A673 (cell line): ENCODE data around the gene SLC26A11. TPM values are rescaled to one million over a fixed set of nuclear protein-coding genes. Genes with fewer than 3 reads are reported as not detected.

Experiments
- BruUV-seq: library from RNA; stranded (reverse); fragments of 400-500 nt; replicated peaks from 2 replicates; lab custom pipeline; 2021; lab: Mats Ljungman, UMichigan
- CTCF ChIA-PET: fragments of 300-600 bp; sonication (Branson Sonifier 250); formaldehyde crosslinking; loops from one replicate; lab custom pipeline; 2022; ENCODE audit warnings: antibody characterized with exemption; lab: Charles Lee
- POLR2A ChIA-PET: fragments of 300-600 bp; sonication (Branson Sonifier 250); formaldehyde crosslinking; loops from one replicate; lab custom pipeline; 2022; ENCODE audit warnings: antibody characterized with exemption; ENCODE audit not compliant: low non-redundant PET; lab: Charles Lee
- DNase-seq: peaks from one replicate; pipeline ENCODE4 v3.0.0-alpha.2; 2015; ENCODE audit warnings: low spot score
- H3K27ac ChIP-seq: fragments of 200-600 bp; sonication (generic); 2 replicates; pipeline ENCODE4 v1.5.1; 2016; ENCODE audit warnings: mixed run types, low read depth, mild to moderate bottlenecking, mixed read lengths, antibody characterized with exemption, low read length; ENCODE audit not compliant: poor library complexity, severe bottlenecking
- H3K27me3 ChIP-seq: fragments of 200-600 bp; sonication (generic); replicated peaks from 2 replicates; pipeline ENCODE4 v1.6.1; 2017; ENCODE audit warnings: mixed run types, low read depth, mild to moderate bottlenecking, mixed read lengths, antibody characterized with exemption, low read length; ENCODE audit not compliant: insufficient read depth, poor library complexity
- H3K36me3 ChIP-seq: fragments of 200-600 bp; sonication (generic); 2 replicates; pipeline ENCODE4 v1.6.1; 2016; ENCODE audit warnings: mixed run types, mild to moderate bottlenecking, mixed read lengths, antibody characterized with exemption, low read length; ENCODE audit not compliant: insufficient read depth, poor library complexity, severe bottlenecking
- H3K4me1 ChIP-seq: fragments of 200-600 bp; sonication (generic); 2 replicates; pipeline ENCODE4 v1.6.1; 2017; ENCODE audit warnings: mixed run types, mild to moderate bottlenecking, mixed read lengths, antibody characterized with exemption, low read length; ENCODE audit not compliant: insufficient read depth, poor library complexity, severe bottlenecking
- H3K4me3 ChIP-seq: fragments of 200-600 bp; sonication (generic); 2 replicates; pipeline ENCODE4 v1.5.1; 2016; ENCODE audit warnings: low read depth, mixed run types, mild to moderate bottlenecking, mixed read lengths, low read length; ENCODE audit not compliant: poor library complexity, severe bottlenecking
- H3K9me3 ChIP-seq: fragments of 200-600 bp; sonication (generic); 2 replicates; pipeline ENCODE4 v1.6.1; 2016; ENCODE audit warnings: mixed run types, low read depth, mild to moderate bottlenecking, mixed read lengths, antibody characterized with exemption, low read length; ENCODE audit not compliant: poor library complexity, severe bottlenecking
- EZH2 ChIP-seq: fragments of 200-600 bp; sonication (generic); IDR thresholded peaks from 2 replicates; pipeline ENCODE4 v1.6.1; 2017; ENCODE audit warnings: borderline replicate concordance, low read depth, mild to moderate bottlenecking, mixed read lengths, antibody characterized with exemption, low read length; ENCODE audit not compliant: poor library complexity, severe bottlenecking
- intact Hi-C: fragments of 100-400 bp; cut with micrococcal nuclease; formaldehyde crosslinking; loops from one replicate; pipeline ENCODE4 v1.10.0; 2022; ENCODE audit not compliant: unreplicated experiment
- total RNA-seq: library from RNA; stranded (reverse); gene quantifications from 2 replicates; pipeline ENCODE4 v1.2.3, GENCODE V29; 2021
- TF ChIP-seq, protein P1 (sequence below): fragments of 300-800, 200-600 bp; sonication (generic); conservative IDR thresholded peaks from 2 replicates; pipeline ENCODE4 v1.5.1; 2017; ENCODE audit warnings: low read depth, mild to moderate bottlenecking, antibody characterized with exemption, low read length, moderate library complexity, mixed read lengths

Gene SLC26A11
- total RNA-seq, 1 experiment from 2014 or later: 23.5 TPM

DNA sequence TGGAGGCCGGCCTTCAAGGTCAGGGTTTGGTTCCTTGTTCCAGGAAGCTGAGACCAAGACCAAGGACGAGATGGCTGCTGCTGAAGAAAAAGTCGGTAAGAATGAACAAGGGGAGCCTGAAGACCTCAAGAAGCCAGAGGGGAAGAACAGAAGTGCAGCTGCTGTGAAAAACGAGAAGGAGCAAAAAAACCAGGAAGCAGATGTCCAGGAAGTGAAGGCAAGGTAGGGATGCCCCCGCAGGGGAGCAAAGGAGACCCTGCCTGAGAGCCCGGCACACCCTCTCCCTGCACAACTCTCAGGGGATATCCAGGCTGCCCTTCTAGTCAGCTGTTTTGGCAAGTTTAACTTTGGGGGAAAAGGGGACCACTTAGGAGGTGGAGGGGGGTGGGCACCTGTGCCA, 69.4 kb downstream of the SLC26A11 start:
- no TSS peak for BruUV-seq
- DNase-seq: no peak
- H3K9me3 ChIP-seq: no peaks in the 10 kb centered on the region
- no peaks in the 10 kb centered on the region for H3K27me3 ChIP-seq
- ChIA-PET POLR2A (no interaction called here), CTCF (no interaction called here)
- intact Hi-C loops: no loop called here
- no peak overlapping the region for H3K27ac ChIP-seq
- peaks cover 37% of the 10 kb centered on the region for H3K36me3 ChIP-seq
- no peak for TF ChIP-seq EZH2
- no peak overlapping the region for H3K4me3 ChIP-seq
- no peaks in the 10 kb centered on the region for H3K4me1 ChIP-seq

DNA sequence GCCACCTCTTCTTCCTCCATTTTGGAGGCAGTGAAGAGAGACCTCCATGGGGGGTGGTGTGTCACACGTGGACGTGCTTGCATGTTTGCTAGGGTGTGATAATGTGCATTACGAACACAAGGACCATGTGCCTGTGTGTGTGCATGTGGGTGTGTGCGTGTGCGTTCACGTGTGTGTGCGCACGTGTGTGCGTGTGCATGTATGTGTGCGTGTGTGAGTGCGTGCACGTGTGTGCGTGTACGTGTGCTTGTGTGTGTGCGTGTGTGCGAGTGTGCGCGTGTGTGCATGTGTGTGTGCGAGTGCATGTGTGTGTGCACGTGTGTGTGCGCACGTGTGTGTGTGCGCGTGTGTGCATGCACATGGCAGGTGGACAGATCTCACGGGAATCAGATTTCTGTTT, 69.9 kb downstream of the SLC26A11 start:
- POLR2A ChIA-PET: no interaction called here
- TF ChIP-seq, protein P1, sequence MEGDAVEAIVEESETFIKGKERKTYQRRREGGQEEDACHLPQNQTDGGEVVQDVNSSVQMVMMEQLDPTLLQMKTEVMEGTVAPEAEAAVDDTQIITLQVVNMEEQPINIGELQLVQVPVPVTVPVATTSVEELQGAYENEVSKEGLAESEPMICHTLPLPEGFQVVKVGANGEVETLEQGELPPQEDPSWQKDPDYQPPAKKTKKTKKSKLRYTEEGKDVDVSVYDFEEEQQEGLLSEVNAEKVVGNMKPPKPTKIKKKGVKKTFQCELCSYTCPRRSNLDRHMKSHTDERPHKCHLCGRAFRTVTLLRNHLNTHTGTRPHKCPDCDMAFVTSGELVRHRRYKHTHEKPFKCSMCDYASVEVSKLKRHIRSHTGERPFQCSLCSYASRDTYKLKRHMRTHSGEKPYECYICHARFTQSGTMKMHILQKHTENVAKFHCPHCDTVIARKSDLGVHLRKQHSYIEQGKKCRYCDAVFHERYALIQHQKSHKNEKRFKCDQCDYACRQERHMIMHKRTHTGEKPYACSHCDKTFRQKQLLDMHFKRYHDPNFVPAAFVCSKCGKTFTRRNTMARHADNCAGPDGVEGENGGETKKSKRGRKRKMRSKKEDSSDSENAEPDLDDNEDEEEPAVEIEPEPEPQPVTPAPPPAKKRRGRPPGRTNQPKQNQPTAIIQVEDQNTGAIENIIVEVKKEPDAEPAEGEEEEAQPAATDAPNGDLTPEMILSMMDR: no peak
- no peak for TF ChIP-seq EZH2
- no peaks in the 10 kb centered on the region for H3K27me3 ChIP-seq

DNA sequence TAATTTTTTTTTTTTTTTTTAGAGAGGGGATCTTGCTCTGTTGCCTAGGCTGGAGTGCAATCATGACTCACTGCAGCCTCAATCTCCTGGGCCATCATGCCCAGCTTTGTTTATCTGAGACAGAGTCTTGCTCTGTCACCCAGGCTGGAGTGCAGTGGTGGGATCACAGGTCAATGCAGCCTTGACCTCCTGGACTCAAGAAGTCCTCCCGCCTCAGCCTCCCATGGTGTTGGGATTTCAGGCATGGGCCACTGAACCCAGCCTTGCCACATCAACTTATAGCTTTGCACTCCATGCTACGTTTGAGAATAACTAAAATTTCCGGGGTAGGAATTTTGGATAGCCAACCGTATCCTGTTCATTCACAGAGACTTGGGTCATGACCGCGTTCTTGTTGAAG, 71.0 kb downstream of the SLC26A11 start:
- Histone ChIP-seq H3K4me1 (no peaks in the 10 kb centered on the region), H3K27me3 (no peaks in the 10 kb centered on the region), H3K27ac (no peak overlapping the region), H3K36me3 (peaks cover 51% of the 10 kb centered on the region), H3K9me3 (no peaks in the 10 kb centered on the region), H3K4me3 (no peak overlapping the region)
- ChIA-PET POLR2A (no interaction called here), CTCF (no interaction called here)
- TF ChIP-seq, protein P1: no peak
- no peak for TF ChIP-seq EZH2
- BruUV-seq: no TSS peak
- intact Hi-C loops: no loop called here
- DNase-seq: no peak

More for the DNA sequence above, 69.9 kb downstream of the SLC26A11 start:
- no TSS peak for BruUV-seq
- Histone ChIP-seq H3K36me3 (peaks cover 42% of the 10 kb centered on the region), H3K4me3 (no peak overlapping the region), H3K27ac (no peak overlapping the region), H3K9me3 (no peaks in the 10 kb centered on the region), H3K4me1 (no peaks in the 10 kb centered on the region)
- CTCF ChIA-PET: no interaction called here
- DNase-seq: no peak
- intact Hi-C loops: no loop called here
